Stromal cell of bone marrow (primary cell): ENCODE measurements around the gene PLXNA4.

ENCODE experiments used
- DNase-seq: peaks from one replicate; pipeline ENCODE4 v3.0.0-alpha.2; 2012; ENCODE audit warnings: low read depth

The PLXNA4 gene

DNA sequence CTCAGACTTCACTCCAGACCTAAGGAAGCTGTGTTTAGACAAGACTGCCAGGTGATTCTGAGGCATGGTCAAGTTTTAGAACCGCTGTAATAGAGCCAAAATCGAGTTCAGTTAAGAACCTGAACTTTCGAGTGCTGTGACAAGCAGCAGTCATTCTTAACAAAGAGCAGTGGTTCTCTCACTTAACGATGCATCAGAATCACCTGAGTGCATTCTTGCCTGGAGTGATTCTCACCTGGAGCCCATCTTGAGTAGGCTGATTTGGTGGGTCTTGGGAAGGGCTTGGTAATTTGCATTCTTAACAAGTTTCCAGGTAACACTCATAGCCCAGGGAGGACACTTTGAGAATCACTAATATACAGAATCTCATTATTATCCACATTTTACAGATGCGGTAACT is 44.7 kb downstream of the PLXNA4 start:
- no peak for DNase-seq

DNA sequence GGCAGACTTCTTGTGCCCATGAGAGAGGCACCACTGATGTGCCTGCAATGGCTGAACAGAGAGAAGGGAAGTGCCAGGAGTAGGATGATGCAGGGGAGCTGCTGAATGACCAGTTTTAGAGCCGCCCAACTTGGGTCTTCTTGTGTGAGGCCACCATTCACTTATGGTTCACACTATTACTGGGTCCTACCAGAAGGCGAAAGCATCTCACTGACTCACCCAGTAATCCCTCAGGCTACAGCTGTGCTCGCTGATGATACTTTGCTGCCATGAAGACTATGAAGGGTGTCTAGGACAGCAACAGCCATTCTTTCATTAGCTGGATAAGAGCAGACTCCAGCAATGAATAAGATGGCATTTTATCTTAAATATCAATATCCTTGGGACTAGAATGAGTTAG is 47.6 kb downstream of the PLXNA4 start:
- no peak for DNase-seq

DNA sequence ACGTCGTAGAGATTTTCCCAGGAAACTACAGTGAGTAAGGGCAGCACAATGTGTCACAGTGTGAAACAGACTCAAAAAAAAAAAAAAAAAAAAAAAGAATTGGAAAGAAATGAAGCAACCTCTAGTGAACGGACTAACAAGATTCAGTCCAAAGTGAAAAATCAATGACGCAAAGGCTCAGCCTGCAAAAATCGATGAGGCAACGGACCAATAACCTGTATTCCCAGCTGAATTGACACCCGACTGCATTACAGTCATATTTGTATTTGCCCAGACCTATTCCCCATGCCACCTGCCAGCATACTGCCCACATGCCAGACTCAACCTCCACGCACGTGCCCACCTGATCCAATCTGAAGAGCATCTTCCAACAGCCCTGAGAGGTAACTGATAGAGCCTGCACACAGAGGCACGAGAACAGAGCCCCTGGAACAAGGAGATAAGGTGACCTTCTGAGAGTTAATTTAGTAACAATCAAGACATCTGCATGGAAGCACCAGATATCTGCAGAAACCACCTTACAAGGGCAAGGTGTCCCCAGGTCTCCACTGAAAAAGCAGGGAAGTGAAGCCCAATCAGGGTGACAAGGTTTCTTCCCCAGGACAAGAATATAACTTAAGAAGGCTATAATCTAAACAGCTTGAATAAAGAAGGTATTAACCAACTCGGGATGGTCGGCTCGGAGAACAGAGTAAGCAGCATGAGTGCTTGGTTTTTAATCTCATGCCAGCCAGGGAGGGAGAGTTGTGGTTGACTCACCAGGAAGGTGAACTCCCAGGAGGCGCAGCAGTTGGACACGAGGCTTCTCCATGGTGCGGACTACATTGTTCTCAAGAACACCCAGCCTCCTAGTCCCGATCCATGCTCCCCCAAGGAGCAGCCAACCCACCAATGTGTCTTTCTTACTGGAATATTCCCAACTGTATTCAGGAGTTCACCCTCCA is 48.5 kb downstream of the PLXNA4 start:
- no peak for DNase-seq

DNA sequence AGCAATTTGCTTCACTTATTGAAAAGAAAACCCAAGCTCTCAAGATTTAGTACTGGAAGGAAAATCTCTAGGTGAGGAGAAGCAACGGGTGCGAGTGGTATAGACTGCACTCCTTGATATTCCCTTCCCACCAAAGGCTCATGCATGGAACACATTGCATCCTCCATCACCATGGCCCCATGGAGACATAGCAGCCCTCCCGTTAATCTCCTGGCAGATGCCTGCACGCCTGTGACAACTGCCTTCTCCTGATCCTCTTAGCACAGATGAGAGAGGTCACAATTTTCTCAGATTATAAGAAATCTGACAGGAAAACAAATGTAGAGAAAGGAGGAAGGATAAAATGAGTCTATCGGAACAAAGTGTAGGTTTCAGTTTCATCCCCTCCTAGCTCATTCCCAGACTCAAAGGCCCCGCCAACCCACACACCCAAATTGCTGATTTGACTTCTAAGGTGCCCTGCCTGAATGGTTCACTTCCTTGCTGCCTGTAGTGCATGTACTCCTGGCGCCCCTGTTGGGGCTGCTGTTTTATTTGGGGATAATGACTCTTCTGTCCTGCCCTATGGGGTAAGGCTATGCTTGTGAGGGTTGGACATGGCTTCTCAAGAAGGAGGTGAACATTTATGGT is 50.0 kb downstream of the PLXNA4 start:
- no peak for DNase-seq

DNA sequence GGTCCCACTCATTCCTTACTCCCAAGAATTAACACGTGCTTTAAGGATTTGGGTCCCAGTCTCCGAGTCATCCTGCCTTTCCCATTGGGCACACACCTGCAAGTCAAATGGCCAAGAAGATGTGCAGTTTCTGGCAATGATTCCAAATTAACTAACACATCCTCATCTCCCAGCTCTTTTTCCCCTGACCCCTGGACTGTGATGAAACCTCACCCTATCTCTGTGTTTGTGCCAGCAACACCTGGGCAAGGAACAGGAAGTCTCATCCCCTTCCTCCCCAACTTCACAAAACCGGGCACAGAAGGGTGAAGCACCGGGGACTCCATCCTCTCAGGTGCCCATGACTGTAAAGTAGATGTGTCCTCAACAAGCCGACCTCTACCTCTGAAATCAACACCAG is 54.8 kb downstream of the PLXNA4 start:
- DNase-seq = no peak

DNA sequence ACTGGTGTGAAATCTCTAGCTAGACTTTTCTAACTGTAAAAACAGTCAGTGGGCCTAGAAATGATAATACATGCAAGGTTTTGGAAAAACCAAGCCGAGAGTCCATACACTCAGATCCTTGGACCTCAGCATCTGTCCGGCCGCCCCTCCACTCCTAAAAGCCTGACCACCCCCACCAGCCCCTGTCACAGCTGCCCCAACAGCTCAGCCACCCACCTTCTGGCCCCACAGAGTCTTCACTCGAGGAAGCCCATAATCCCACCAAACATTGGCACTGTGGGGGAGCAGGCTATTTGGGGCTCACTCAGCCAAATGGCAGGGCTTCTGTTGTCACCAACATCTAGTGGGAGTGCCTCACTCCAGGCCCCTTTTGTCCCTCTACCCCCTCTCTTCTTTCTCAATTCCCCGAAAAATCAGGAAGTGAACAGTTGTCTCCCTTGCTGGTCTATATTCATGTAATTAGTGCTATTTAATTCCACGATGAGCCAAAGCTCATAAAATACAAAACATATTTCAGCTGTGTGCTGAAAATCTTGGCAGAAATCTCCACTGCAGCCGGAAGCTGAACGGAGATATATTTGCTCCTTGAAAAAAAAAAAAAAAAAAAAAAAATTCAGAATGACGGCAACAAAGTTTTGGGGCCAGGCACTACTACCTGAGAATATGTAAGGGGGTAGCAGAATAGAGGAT is 55.5 kb downstream of the PLXNA4 start:
- no peak for DNase-seq

DNA sequence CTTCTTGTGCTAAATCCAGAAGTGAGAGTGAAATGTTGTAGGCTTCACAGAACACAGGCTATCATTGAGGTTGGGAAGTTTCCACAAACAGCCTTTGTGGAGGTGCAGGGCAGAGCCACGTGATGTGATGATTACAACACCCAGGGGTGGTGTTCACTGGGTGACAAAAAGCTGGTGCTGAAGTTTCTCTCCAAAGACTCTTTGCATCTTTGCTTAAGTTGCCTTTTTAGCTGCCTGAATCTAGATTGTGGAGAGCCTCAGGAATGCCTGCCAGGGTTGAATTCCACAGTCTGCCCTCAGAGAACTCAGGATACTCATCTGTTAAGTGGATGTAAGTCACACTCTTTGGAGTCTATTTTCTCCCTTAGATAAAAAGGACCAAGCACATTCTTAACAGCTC is 56.3 kb downstream of the PLXNA4 start:
- no peak for DNase-seq

DNA sequence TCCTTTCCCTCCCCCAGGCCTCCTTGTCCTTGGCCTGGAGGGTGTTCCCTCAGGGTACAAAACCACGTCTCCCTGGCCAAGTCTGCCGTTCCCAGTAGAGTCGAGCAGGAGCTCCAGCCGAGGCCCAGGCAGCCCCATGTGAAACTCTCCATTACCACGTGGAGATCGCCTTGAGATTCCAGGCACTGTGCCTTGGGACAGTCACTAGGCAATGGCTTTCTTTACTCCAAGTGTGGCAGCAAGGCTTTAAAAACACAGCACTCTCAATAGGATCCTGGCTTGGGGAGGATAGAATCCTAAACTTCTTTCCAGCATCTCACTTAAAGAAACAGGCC is 57.5 kb downstream of the PLXNA4 start:
- DNase-seq = no peak

DNA sequence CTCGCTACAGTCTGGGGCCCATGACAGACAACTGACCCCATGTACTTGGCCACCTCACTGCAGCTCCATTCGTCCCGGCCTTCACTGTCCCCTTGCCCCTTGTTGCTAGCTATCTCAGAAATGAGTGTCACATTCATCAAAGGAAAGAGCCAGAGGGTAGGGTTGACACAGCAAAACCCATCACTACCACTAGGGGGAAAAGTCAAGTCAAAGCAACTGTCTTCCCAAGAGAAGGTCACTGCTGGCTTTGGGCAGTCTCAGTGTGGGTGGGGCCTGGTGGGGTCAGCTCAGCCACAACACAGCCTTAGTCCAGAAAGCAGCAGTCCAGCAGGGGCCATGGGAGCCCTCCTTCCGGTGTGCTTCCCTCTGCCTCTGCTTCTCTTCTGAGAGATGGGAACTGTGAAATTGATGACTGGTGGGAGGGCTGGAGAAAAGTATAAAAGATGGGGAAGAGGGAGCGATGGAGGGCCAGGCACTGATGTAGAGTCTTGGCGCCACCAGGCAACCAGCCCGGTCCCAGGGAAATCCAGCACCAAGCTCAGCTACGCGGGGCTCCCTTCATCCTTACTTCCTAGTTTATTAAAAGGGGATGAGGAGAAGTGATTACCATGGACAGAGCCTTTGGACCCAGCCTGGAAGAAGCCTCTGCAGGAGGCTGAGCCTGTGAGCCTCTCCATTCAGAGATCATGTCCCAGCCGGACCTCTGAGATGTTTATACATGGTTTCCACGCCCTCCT is 58.0 kb downstream of the PLXNA4 start:
- DNase-seq = no peak

DNA sequence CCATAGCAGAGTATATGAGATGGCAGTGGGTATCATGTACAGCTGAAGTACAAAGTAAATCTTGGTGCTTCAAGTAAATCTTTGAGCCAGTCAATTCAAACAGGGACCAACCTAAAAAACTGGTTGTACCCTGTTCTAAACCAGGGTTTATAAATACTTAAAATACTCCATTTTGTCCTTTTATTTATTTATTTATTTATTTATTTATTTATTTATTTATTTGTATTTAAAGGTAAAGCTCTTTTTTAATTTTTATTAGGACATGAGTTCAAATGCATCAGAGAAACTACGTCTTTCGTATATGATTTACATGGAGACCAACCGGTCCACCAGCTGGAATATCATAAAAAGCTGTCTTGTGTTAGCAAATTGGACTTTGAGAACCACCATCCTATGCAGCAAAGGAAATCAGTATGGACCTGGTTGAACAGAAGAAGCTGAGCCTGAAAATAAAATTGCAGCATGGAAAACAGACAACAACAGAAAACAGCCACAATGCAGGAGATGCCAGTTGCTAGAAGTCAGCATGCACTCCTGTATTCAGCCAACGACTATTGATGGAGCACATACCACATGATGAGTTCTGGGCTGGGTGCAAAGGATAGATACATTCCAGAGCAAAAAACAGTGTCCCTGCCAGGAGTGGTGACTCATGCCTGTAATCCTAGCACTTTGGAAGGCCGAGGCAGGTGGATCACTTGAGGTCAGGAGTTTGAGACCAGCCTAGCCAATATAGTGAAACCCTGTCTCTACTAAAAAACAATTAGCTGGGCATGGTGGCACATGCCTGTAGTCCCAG is 60.0 kb downstream of the PLXNA4 start:
- peak; percentile 23 for DNase-seq

DNA sequence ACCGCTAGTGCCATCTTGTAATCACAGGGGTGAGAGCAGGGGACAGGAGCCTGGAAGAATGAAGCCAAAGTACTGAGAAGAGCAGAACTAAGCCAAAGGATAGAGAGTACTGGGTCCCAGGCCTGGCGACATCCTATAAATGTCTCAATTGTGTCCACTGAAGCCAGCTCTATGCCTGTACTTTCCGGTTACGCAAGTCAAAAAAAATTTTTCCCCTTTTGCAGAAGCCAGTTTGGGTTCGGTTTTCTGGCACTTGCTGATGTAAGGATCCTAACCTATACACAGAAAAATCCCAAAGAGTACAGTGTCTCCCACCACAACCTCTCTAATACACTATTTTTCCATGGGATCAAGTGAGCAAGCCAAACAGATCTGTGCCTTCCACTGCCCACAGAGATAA is 61.1 kb downstream of the PLXNA4 start:
- no peak for DNase-seq

DNA sequence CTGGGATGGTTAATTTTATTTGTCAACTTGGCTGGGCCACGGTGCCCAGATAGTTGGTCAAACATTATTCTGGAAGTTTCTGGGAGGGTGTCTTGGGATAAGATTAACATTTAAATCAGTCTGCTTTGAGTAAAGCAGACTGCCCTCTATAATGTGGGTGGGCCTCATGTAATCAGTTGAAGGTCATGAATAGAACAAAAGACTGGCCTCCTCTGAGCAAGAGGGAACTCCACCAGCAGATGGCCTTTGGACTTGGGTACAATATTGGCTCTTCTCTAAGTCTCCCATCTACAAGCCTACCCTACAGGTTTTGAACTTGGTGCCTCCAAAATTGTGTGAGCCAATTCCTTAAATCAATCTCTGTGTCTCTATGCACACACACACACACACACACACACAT is 61.8 kb downstream of the PLXNA4 start:
- DNase-seq = no peak

DNA sequence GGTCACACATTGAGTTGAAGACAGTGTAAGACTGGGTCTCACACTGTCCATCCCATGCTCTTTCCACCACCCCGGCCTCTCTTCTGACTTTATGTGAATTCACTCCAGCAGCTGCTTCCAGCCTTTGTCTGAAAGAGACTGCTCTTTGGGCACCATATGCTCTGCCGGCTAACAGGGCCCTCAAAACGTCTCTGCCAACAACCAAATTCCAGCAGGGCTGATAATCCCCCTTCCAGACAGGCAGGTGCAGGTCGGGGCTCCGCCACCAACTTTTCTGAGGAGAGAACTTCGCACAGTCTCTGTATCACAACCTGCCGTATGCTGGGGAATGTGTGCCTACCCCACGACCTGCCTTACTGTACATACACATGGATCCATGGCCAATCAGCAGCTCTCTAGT is 64.3 kb downstream of the PLXNA4 start:
- no peak for DNase-seq

DNA sequence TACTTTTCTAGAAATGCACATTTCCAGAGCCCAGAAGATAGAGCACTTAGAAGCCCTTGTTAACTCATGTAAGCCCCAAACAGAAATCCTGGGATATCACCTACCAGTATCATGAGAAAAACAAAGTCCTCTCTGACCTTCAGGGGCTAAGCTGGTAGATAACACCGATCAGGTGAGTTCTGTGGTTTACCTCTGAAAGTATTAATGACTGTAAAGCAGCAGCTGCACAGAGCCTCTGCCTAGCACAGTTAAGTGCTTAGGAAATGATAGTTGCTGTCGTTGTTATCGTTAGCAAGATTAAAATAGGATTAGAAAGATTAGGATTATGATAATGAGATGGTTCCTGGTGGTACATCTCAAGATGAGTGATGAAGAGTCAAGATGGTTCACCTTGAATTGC is 64.9 kb downstream of the PLXNA4 start:
- DNase-seq = no peak

DNA sequence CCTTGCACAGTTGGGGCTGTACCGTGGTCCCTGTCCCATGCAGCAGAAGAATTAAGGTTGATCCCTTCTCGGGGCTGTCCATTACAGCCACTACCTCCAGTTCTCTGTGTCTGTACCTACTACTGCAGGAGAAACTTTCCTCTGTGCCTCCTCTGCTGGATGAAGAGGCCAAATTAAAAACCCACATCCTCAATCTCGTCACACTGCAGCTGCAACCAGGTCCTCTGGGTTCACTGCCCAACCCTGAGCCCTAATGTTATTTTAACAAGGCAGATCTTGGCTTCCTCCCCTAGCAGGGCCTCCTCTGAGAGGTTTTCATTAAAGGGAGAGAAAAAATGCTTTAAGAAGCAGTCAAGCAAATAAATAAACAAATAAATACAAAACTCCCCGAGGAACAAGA is 66.6 kb downstream of the PLXNA4 start:
- DNase-seq = no peak

DNA sequence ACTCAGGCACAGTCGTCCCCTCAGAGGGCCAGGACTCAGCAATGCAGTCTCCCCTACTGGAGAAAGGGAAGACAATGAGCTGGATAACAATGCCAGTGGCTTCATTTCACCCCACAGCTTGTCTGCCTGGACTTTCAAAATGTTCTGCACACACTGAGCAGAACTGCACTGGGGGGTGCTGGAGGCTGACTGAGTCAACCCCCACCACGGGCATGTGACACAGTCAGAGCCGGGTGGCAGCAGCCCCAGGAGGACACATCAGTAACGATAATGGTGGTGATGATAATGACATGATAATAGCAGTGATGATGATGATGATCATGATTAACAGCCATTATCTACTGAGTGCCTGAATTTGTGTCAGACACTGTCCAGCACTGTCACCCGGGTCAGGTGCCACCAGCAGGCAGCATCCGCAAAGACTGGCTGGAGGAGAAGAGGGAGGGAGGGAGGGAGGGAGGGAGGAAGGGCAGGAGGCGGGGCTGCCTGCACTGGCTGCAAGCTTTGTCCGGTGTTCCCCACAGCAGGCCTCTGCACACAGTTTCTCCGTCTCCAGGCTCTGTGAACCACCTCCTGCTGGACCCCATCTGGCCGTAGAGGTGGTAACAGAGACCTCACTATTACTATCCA is 67.4 kb downstream of the PLXNA4 start:
- no peak for DNase-seq

DNA sequence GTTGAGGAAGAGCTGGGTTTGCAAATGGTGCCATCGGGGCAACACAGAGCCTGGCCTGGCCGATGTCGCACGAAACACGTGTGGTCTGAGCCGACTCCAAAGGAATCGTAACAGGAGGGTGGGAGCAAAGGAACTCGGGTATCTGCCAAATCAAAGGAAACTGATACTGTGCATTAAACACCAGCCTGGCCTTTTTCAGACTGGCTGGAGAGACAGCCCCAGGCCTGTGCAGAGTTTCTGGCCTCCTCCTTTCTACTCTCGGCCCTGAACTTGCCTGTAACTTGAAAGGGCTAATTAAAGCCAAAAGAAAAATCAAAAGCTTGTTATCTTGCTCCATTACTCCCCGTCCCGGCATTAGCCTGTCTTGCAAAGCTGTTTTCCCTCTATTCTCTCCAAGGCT is 71.4 kb downstream of the PLXNA4 start:
- no peak for DNase-seq

DNA sequence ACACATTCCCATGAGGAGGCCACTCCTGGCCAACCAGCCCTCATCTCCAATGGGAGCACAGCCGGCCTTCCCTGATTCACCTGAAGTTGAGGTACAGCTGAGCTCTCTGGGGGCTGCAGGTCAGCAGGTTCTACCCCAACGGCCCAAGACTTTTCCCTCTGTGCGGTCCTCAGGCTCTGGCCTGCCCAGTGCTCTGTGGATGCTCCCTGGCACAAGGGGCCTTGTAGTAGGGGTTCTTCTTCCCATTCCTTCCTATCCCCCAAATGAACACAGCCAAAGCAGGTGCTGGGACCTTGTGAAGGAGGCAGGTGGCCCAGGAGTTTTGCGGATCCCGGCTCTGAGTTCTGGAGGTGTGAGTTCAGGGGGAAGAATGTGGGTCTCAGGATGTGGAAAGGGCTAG is 72.2 kb downstream of the PLXNA4 start:
- DNase-seq = no peak

DNA sequence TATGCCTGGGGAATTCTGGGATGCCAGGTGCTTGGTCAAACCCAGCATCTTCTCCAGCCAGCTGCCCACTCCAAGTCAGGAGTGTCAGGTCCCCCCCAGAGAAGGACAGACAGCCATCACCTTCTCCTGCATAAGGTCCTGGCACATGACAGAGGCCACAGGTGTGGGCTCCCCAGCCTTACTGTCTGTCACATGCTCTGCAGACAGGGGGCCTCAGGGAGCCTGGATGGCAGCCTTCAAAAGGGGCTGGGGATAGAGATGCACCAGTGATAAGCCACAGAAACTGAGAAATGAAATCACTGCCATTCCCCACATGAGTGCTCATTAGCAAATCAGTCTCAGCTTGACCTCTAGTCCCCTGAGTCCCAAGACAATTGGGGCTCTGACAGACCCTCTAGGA is 72.9 kb downstream of the PLXNA4 start:
- DNase-seq = no peak

DNA sequence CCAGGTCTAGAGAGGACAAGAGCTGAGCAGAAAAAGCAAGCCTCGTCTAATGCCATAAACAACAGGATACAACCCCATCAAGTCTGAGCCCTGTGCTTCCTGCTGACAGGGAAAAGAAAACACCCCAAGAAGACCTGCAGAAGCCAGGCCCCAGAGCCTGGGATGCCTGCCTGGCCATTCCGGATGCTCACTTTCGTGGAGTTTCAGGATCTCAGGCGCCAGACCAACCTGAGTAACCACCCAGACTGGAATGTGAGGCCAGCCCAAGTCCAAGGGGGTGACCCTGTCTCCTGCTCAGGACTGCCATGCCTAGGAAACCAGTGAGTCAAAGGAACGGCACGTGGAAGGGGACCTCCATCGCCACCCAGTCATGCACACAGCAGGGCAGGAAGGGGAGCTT is 74.3 kb downstream of the PLXNA4 start:
- DNase-seq = no peak

DNA sequence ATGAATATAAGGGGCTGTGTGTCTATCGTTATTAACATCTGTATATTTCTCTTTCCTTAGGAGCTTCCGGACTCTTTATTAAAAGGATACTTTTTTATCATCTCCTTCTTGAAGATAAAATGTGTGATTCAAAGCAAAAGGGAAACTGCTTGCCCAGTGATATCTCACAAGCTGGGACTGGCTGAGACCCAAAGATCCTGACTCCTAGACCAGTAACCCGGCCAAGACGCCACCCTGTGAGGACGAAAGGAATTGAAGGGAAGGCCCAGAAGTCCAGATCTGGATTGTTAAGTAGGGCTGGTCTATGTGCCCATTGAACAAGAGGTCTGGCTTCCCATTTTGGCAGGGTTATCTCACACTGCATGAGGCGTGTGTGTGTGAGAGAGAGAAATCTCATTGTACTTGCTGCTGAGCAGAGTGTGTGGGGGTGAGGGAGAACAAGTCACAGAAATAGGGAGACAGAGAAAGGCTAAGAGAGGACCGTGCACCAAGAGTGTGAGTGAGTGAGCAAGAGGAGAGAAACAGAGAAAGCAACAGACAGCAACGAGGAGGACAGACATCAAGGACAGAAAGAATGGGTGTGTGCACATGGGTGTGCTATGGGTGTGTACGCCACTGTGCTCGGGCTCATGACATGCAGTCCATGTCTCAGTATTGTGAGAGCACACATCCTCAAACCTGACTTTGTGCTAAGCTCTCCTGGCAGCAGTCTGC is 75.4 kb downstream of the PLXNA4 start:
- DNase-seq = peak; percentile 77
